ENCODE data around the gene SERTAD2.

DNA sequence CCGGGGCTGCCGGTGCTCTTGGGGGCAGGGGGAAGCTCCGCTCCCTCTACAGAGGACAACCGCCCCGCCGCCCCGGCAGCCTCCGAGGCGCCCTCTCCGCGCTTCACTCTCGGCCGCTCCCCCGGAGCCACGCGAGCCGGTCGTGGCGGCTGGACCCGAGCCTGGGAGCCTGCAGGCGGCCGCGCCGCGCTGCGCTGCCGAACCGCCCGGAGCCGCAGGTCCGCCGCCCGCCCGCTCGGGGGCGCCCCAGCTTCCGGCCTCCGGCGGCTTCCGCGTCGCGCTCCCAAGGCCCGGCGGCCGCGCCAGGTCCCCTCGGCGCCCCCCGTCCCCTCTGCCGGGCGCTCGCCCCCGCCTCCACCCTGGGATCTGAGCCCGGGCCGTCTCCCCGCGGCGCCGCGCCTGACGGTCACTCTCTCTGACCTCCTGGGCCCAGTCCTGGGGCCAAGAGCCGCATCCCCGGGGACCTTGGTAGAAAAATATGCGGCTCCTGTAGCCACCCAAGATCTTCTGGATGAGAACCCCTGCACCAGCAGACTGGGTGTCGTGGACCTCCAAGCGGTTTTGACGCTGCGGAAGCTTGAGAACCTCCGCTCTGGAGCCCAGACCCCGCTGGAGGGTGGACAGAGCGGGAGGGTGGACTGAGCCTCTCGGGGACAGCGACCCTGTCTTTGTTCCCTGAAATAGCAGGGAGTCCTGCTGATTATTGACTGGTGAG lies 44.3 kb downstream of the SERTAD2 start:
- TF ChIP-seq, protein P1, sequence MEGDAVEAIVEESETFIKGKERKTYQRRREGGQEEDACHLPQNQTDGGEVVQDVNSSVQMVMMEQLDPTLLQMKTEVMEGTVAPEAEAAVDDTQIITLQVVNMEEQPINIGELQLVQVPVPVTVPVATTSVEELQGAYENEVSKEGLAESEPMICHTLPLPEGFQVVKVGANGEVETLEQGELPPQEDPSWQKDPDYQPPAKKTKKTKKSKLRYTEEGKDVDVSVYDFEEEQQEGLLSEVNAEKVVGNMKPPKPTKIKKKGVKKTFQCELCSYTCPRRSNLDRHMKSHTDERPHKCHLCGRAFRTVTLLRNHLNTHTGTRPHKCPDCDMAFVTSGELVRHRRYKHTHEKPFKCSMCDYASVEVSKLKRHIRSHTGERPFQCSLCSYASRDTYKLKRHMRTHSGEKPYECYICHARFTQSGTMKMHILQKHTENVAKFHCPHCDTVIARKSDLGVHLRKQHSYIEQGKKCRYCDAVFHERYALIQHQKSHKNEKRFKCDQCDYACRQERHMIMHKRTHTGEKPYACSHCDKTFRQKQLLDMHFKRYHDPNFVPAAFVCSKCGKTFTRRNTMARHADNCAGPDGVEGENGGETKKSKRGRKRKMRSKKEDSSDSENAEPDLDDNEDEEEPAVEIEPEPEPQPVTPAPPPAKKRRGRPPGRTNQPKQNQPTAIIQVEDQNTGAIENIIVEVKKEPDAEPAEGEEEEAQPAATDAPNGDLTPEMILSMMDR (IDR thresholded peaks at IDR 0.05): peak; percentile 3 to 80 (median 43)
- peak in 1 of 2 donors; percentile 44 for TF ChIP-seq POLR2A (IDR thresholded peaks at IDR 0.05)
